Amniotic epithelial cell (primary cell): Measurements from ENCODE around the gene RHBDF1.
A peak's percentile ranks its signal among the peaks of the same experiment; 100 is the strongest.
"Not testable (repeated sequence)": the region's sequence is repeated elsewhere in the genome, so short reads cannot be mapped to it uniquely, and the experiment has no call there.

Source experiments
- DNase-seq: peaks from one replicate; pipeline ENCODE4 v3.0.0-alpha.2; 2010; ENCODE audit warnings: low read depth

Gene RHBDF1

DNA sequence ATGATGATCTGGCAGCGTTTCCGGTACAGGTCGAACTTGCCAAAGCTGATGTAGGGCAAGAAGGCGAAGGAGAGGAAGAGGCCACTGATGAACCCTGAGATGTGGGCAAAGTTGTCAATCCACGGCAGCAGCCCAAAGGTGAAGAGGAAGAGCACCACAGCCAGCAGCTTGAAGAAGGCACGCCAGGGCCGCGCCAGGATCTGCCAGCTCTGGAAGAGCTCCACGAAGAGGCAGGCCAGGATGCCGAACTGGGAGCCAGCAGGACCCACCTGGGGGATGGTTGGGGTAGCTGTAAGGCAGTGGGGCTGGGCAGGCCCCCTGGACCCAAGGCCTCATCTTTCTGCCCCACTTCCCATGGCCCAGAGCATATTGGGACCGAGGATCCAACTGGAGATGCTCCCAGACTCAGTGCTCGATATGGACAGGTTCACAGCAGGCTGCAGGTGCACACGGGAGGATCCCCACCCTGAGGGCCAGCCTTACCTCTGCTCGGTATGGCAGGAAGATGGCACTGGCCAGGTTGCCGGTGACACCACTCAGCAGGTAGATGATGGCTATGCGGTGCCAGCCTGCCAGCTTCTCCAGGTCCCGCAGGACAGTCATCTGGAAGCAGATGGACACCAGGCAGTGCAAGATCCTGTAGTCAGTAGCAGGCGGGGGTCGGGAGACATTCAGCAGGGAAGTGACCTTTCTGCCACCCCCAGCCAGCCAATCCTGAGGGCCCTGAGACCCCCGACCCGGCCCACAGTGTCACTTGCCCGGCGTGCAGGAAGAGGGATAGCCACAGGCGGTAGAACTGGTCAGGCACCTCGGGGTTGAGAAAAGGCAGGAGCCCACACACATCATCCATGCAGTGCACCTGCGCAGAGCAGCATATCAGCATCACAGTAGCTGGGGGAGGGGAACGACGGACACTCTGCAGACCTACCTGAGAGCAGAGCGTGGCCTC lies 13.7 kb downstream of the RHBDF1 start:
- no peak for DNase-seq

DNA sequence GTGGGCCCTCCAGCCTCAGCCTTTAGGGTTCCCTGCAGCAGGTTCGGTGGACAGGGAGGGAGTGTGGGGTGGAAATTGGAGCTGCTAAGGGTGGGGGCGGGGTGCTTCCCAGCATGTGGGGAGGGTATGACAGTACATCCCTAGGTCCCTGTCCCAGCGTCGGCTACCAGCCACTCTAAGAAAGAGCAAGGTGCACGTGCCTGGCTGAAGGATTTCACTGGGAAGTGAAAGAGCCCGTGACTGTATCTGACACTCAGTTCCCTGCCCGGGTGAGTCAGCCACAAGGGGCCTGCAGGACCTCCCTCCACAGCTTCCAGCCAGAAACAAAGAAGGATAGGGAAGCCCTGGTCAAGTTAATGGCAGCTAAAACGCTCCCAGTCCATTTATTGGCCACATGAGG lies 14.7 kb downstream of the RHBDF1 start:
- no peak for DNase-seq

DNA sequence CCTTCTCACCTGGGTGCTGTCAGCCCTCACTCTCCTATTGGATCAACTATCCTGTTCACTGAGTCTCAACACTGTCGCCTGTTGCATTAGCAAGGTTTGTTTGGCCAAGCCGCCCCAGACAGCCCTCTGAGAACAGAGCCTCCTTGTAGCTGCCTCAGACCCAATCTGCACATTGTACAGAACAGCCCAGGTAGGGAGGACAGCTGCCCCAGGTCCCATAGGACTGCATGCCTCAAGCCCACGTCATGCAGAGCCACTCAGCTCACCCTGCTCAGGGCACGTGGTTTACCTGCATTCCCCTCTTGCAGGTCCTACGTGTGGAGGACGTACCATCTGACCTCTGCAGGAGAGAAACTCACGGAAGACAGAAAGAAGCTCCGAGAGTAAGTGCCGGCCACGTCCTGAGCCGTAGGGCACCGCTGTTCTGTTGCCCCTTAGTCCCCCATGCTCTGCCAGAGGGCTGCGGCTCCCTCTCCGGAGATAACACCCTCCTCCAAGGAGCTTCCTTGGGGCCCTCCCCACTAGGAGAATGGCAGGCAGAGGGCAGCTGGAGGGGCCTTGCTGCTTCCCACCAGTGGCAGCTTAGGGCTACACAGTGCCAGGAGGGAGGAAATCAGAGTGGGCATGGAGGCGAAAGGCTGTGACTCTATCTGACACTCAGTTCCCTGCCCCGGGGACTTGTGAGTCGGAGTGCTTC lies 16.1 kb downstream of the RHBDF1 start:
- DNase-seq: no peak

DNA sequence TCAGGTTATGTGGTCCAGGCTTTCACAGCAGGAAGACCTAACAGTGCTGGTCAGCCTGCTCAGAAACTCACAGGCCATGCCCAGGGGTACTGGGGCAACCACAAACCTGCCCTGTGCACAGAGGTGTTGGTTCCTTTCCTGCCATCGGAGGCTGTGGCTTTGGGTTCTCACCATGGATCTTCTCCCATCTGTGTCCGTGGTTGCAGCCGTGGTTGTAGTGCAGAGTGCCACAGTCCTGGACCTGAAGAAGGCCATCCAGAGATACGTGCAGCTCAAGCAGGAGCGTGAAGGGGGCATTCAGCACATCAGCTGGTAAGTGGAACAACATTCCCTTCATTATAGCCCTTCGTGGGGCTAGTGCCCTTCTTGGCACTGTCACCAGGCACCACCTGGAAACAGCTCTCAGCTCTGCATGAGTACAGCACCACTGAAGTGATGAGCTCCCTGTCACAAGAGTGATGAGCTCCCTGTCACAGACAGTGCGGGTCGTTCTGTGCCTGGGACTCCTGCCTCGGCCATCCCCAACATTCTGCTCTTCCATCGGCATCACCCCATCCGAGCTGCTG lies 16.8 kb downstream of the RHBDF1 start:
- DNase-seq: no peak

DNA sequence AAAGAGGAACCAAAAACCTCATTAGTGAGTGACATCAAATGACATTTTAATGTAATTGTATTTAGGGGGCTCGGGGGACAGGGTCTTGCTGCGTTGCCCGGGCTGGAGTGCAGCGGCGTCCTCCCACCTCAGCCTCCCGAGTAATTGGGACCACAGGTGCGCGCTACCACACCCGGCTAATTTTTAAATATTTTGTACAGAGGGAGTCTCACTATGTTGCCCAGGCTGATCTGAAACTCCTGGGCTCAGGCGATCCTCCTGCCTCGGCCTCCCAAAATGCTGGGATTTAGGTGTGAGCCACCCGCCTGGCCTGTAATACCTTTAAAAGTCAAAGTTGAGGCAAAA lies 18.2 kb downstream of the RHBDF1 start:
- no peak for DNase-seq

DNA sequence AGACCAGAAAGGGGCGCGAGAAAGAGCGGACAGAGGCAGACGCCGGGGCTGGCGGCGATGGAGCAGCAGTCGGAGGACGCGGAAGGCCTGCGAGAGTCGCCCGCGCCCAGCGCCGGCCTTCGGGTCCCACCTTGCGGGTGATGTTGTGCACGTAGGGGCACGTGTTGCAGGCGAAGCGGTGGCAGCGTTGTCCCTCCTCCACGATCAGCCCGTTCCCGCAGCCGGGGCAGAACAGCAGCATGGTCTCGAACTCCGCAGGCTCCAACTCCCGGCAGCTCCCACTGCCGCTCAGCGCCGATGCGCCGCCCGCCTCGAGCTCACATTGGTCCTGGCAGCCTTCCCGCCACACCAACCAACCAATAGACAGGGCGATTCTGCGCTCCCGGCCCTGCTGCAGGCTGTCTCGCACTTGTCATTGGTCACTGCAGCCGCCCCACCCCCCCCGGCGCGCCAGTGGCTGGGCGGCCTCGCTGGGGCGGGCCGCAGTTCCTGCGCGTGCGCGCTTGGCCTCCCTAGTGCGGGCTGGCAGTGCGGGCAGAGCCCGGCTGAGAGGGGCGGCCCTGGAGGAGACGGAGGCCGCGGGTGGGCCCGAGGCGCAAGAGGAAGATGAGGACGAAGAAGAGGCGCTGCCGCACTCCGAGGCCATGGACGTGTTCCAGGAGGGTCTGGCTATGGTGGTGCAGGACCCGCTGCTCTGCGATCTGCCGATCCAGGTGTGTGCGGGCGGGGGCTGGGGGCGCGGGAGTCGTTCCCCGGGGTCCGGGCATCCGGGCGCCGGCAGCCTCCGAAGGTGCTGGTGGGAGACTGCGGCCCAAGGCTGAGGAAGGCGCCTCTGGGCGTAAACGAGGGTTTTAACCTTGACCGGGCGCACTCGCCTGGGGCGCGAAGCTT lies 18.8 kb downstream of the RHBDF1 start, which contains the start of the genes POLR3K and SNRNP25:
POLR3K (minus strand) TSS at position 263 of the 891 bp plus-strand sequence; CDS start at position 241, 22 bp downstream.
SNRNP25 (plus strand) TSS at position 483 of the 891 bp plus-strand sequence; CDS start at position 672, 189 bp downstream.
- DNase-seq: peak; percentile 96

DNA sequence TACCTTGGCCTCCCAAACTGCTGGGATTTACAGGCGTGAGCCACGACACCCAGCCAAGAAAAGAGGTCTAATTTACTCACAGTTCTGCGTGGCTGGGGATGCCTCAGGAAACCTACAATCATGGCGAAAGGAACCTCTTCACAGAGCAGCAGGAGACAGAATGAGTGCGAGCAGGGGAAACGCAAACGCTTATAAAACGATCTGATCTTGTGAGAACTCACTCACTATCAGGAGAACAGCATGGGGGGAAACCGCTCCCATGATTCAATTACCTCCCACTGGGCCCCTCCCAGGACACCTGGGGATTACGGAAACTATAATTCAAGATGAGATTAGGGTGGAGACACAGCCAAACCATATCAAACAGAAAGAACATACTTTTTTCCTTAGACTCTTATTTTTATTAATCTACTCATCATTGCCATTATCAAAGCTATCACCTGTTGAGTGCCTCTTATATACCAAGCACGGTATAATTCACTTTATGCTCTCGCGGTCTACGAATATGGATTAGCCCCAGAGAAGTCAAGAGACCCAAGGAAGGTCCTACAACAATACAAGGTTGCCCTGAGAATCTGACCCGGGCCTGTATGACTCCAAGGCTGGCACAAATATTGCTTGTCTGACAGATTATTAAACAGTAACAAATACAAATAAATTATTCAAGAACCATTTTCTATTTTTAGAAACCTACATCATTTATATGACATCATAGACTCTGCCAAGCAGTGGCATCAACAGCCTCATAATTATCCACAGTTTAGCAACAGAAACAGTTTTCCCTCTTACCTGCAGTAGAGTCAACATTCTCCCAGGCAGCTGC lies 21.5 kb downstream of the RHBDF1 start:
- no peak for DNase-seq

DNA sequence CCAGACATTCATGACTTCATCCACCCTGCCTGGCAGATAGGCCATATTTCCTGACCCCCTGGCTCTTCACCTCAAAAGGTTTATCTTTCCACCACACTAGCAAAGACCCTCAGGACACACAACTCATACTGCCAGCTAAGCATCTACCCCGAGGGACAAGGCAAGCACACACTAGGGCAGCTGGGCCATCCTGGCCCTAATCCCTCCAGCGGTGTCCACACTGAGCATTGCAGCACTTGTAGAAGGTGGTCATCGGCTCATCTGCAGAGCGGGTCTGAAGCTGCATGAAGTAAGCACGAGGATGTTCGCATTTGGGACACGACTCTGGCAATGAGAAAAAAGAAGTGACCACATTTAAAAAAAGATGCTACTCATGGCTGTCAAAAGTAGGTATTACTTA lies 25.2 kb downstream of the RHBDF1 start:
- no peak for DNase-seq

DNA sequence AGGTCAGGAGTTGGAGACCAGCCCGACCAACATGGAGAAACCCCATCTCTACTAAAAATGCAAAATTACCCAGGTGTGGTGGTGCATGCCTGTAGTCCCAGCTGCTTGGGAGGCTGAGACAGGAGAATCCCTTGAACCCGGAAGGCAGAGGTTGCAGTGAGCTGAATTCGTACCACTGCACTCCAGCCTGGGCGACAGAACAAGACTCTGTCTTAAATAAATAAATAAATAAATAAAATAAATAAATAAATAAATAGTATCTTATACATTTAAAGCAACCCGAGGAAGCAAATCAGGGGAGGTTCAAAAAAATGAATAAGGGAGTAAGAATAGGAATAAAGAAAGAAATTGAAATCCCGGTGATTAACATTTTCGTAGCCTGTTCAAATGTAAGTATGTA lies 25.9 kb downstream of the RHBDF1 start:
- DNase-seq: not testable (repeated sequence)

DNA sequence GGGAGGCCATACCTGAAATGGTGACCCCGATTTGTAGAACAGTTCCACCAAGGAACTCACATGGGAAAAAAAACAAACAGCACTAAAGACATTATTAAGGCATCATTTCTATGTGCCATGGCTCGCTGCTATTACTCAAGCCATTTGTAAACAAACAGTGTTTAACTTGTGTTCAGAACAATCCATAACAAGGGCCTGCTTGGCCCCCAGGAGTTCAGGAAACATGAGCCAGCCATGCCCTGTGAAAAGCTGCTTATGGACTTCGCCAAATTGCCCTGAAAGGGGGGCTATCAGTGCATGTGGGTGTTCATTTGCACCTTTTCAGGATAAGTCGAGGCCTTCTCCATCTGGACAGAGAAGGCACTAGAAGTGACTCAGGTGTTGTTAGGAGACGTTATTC lies 27.0 kb downstream of the RHBDF1 start:
- DNase-seq: no peak

DNA sequence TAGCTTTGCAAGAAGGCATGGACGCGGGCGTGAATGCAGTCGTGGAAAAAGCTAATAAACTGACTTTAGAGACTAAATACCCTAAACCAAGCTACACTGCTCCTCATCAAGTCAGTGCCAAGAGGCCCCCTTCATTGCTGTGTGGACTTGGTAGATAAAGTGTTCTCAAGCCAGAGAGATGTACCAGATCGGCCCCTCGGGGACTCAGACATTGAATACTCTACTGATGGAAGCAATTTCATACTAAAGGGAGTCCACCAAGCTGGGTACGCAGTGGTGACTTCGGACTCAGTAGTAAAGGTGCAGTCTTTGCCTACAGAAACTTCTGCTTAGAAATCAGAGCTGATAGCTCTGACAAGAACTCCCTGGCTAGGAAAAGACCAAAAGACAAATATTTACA lies 27.8 kb downstream of the RHBDF1 start:
- no peak for DNase-seq

DNA sequence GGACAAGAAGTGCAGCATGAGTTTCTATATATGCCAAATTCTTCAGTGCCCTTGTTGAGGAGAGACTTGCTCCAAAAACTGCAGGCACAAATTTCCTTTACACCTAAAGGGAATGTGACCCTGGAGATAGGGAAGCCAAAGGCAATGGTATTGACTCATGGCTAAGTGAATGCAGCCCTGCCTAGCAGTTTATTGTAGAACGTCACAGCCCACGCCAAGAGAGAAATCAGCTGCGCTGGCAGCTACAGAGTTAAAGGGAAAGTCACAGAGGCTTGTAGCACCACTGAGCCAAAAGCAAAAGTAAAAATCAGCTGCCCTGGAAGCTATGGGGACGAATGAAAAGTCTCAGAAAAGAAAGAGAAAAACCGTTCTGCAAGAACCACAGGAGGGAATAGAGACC lies 29.1 kb downstream of the RHBDF1 start:
- no peak for DNase-seq

DNA sequence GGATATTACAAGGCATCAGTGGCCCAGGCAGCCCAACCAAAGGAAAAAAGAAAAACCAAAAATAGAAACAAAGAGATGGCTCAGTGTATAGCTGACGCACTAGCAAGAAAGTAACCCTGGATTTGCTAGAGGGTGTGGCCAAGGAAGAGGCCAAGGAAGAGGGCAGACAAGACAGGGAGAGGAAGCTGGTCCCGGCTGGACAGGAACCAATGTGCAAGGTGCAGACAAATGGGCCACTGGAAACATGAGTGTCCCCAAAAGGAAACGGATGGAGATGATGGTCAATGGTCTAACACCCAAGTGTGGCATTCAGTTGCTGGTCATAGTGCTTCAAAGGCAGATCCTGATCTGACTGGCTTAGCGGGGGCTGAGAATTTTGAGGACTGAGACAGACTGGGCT lies 29.7 kb downstream of the RHBDF1 start:
- no peak for DNase-seq

DNA sequence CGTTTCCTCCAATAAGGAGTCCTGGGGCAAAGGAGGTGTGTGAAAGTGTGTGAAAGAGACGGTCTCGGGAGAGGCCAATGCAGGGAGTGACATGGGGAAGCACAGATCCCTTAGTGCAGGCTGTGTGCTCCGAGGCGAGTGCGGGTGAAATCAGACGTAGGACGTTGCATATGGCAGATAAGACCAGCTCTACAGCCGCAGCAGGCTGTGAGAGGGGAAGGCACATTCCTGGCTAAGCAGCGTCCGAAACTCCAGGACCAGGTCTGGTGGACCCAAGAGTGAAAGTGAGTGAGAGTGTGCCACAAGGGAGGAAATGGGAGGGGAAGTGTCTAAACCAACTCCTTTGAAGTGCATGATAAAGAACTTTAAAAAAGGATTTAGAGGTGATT lies 30.4 kb downstream of the RHBDF1 start:
- no peak for DNase-seq

DNA sequence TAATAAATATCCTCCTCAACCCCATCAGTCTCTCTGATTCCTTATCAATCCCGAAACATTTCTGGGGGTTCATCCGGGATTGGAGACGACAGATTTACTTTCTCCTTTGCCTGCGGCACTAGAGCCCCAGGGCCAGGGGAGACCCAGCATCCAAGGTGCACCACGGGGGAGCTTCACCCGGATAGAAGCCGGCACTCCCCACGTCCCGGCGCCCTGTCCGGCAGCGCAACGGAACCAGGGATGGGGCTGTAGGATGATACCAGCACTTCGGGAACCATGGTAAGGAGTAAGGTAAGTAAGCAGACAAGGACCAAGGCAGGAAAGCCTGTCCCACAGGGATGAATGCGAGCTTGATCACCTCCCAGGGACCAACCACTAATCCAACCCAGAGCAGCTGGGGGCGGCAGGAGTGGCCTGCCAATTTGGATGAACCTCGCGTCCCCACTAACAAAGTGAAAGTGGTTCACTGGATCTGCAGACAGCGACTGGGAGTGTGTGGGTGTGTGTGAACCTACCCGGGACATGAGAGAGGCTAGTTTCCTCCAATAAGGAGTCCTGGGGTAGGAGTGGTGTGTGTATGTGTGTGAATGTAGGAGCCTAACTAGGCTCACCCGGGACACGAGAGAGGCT lies 30.9 kb downstream of the RHBDF1 start:
- no peak for DNase-seq

DNA sequence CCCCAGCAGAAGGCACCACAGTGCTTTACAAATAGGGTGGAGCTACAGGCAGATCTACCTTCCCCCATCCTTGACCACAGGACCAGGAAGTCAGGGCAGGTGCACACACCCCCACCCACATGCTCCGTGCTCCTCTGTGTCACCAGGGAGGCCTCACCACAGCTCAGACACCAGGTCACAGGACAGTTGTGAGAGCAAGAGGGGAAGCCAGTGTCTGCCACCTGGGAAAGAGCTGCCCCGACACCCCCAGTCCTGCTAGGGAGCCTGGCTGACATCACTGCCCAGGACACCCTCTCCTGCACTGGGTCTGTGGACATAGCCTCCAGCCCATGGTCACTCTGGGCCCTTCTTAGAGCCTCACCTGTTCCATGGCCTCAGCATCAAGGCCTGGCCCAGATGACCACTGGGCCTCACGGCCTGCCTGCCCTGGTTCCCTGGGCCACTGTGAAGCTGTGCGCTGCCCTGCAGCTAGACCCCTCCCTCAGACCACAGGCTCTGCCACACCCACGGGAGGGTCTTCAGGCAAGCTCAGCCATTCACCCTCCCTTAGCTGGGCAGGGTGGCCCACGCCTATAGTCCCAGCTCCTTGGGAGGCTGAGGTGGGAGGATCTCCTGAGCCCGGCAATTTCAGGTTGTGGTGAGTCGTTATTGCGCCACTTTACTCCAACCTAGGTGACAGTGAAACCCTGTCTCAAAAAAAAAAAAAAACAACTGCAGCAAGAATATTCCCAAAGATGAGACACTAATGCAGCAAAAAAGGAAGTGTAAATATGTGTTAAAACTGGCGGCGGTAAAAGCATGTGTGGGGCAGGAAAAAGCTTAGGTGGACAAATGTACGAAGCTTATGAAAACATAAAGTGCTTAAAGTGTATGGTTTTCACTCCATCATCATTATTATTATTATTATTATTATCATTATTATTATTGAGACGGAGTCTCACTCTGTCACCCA lies 33.2 kb downstream of the RHBDF1 start:
- DNase-seq: peak; percentile 17

DNA sequence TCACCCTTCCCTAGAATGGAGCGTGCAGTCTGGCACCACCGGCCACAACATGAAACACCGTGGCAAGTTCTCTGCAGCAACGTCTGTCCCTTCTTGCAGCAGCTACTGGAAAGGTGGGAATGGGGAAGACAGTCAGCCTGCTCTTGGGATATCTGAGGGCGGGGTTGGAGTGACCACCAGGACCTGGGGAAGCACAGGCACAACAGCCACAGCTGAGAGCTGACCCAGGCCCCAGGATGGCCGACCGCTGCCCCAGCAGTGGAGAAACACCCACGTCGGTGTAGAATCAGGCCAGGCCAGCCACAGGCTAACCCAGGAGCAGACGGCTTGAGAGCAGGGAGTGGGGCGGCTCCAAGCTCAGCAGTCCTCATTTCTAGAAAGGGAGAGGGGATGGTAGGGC lies 34.2 kb downstream of the RHBDF1 start:
- DNase-seq: not testable (repeated sequence)

DNA sequence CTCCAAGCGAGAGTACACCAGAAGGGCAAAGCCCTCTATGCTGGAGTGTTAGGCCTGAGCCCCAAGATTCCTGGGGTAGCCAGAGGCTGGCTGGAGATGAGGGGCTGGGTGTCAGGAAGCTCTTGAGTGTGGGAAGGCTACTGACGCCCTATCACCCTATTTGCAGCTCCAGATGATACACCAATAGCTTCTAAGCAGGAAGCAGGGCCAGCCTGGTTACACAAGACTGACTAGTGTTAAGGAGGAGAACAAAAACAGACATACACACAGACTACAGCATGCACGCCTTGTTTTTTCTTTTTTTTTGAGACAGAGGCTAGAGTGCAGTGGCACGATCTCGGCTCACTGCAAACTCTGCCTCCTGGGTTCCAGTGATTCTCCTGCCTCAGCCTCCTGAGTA lies 34.9 kb downstream of the RHBDF1 start:
- DNase-seq: peak; percentile 18

DNA sequence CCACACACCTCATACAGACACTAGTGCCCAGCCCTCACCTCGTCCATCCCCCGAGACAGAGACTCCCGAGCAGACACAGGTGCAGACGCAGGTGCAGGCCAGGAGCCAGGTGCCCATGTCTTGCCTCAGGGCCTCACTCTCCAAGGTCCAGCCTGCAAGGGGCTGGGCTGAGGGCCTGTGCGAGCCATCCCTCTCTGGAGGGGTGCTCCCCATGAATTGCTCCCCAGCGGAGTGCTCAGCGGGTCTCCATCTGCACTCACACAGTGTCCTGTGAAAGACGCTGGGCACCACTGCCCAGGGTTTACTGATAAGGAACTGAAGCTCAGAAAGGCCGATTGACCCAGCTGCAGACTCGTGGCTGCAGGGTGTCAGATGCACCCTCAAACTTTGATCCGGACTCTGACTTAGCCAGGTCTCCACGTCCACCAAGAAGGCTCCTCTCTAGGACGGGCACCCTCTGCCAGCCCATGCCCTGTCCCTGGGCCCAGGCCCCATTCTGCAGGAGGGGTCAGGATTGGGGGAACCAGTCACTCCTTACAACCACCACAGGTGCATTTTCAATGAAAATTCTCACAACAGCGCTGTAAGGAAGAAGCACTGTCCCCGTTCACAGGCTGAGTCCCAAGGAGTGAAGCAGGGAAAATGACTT lies 36.0 kb downstream of the RHBDF1 start:
- DNase-seq: no peak
